ENCODE results near the gene DDOST.

The DDOST gene

GRCh38 chr1:20693623-20694022 is 32.5 kb upstream of the DDOST start:
- H3K4me3 ChIP-seq (ENCODE audit: low read depth, low read length) = no peak overlapping the region
- TF ChIP-seq, protein P1, sequence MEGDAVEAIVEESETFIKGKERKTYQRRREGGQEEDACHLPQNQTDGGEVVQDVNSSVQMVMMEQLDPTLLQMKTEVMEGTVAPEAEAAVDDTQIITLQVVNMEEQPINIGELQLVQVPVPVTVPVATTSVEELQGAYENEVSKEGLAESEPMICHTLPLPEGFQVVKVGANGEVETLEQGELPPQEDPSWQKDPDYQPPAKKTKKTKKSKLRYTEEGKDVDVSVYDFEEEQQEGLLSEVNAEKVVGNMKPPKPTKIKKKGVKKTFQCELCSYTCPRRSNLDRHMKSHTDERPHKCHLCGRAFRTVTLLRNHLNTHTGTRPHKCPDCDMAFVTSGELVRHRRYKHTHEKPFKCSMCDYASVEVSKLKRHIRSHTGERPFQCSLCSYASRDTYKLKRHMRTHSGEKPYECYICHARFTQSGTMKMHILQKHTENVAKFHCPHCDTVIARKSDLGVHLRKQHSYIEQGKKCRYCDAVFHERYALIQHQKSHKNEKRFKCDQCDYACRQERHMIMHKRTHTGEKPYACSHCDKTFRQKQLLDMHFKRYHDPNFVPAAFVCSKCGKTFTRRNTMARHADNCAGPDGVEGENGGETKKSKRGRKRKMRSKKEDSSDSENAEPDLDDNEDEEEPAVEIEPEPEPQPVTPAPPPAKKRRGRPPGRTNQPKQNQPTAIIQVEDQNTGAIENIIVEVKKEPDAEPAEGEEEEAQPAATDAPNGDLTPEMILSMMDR (IDR thresholded peaks at IDR 0.05; ENCODE audit: insufficient read depth, low read depth, low read length, missing control alignments) = no peak
- DNase-seq (ENCODE audit: low read depth) = no peak

- TF ChIP-seq, protein P1 (IDR thresholded peaks at IDR 0.05; ENCODE audit: insufficient read depth, low read depth, low read length, missing control alignments) = no peak
- no peak overlapping the region for H3K4me3 ChIP-seq (ENCODE audit: low read depth, low read length)
- DNase-seq (ENCODE audit: low read depth) = no peak
These were observed 30.7 kb upstream of the DDOST start for GRCh38 chr1:20691872-20692271.

DNA sequence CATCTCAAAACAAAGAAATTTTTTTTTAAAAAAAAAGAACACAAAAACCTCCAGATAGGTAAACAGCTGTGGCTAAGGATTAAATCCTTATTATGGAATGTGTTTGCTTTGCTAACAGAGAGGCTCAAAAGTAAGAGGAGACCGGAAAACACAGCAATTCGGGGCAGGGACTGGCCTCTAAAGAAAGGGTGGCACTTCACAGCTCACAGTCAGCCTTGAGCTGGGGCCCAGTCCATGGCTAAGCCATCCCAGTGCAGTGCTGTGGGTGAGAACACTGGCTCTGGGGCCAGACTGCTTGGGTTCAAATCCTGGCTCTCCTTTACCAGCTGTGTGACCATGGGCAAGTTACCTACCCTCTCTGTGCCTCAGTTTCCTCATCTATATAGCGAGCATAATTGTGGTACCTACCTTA is 28.5 kb upstream of the DDOST start:
- TF ChIP-seq, protein P1 (IDR thresholded peaks at IDR 0.05; ENCODE audit: insufficient read depth, low read depth, low read length, missing control alignments) = no peak
- H3K4me3 ChIP-seq (ENCODE audit: low read depth, low read length) = no peak overlapping the region
- DNase-seq (ENCODE audit: low read depth) = no peak

- TF ChIP-seq, protein P1 (IDR thresholded peaks at IDR 0.05; ENCODE audit: insufficient read depth, low read depth, low read length, missing control alignments) = no peak
- DNase-seq (ENCODE audit: low read depth) = no peak
- no peak overlapping the region for H3K4me3 ChIP-seq (ENCODE audit: low read depth, low read length)
These were observed 25.9 kb upstream of the DDOST start for GRCh38 chr1:20686883-20687725.

- TF ChIP-seq, protein P1 (IDR thresholded peaks at IDR 0.05; ENCODE audit: insufficient read depth, low read depth, low read length, missing control alignments) = no peak
- no peak for DNase-seq (ENCODE audit: low read depth)
- no peak overlapping the region for H3K4me3 ChIP-seq (ENCODE audit: low read depth, low read length)
These were observed 24.6 kb upstream of the DDOST start for GRCh38 chr1:20685741-20686140.

DNA sequence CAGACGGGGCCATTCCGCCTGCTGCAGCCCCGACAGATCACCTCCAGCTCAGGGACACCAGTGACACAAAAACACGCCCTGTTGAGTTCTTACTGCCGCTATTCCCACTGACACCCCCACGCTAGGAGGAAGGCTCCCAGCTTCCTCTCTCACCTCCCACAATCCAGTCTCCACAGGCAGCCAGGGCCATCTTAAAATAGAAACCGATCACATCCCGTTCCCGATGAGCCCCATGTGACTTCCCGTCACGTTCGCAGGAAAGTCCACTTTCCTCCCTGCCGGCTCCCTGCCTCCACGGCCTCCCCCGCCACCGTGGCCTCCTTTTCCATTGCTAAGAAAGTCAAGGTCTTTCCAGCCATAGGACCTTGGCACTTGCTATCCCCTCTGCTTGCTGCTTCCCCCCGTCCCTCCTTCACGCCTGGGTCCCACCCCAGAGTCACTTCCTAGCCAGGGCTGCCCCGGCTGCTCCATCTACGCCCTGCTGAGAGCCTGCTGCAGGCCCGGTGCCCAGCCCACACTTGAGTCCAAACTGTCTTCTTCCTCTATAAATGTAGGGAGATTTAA is 24.0 kb upstream of the DDOST start:
- DNase-seq (ENCODE audit: low read depth) = no peak
- no peak overlapping the region for H3K4me3 ChIP-seq (ENCODE audit: low read depth, low read length)
- TF ChIP-seq, protein P1 (IDR thresholded peaks at IDR 0.05; ENCODE audit: insufficient read depth, low read depth, low read length, missing control alignments) = no peak

Measured in GM12865 (cell line).